Articular chondrocyte of knee joint (primary cell): ENCODE data around the gene RASSF10. TPM values are rescaled to one million over a fixed set of nuclear protein-coding genes. Genes with fewer than 3 reads are reported as not detected.

ENCODE experiments used
- total RNA-seq: library from RNA; depleted of rRNA; stranded (reverse); fragments of >200 nt; gene quantifications from 2 replicates; pipeline ENCODE4 v1.2.3, GENCODE V29; 2012

The RASSF10 gene
- not detected in 2 replicates for total RNA-seq

DNA sequence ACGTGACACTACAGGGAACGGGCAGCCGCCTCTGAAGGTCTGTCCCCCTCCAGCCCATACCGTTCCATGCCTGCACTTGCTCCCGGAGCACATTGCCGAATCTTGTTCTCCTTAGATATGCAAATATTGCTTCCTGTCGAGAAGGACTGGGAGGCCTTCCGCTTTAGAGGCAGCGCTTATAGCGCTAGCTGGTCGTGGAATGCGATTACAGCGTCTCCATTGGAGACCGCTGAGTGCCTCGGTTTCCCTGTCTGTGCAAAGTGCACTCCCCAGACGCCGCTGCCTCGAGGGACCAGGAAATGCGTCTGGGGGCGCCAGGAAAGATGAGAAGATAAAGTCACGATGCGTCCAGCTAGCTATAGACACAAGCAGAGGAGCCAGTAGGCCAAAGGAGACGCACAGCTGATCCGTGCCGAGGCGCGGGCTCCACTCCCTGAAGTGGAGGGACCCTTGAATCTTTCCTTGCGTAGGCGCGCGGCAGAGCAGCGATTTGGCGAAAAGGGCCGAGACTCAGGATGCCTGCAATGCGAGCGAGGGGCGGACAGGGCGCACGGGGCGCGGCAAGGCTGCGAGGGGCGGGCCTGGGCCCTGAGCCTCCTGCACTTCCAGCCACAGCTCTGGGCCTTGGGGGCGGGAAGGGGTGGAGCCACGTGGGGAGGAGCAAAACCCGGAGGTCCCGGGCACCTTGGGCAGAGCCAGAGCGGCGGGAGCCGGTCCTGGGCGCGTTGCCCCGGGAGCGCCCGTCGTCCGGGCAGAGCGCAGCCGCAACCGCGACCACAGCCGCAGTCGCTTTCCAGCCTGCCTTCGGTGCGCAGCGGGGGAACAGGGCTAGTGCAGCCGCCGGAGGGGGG is at the start of gene RASSF10:
Gene RASSF10, plus strand, starts transcription at position 692 of the 851 bp plus-strand sequence. CDS start 261 bp downstream, outside the sequence.

